DLD1 (cell line): ENCODE measurements around the gene FKBP9.
"Not testable (repeated sequence)": the region's sequence is repeated elsewhere in the genome, so short reads cannot be mapped to it uniquely, and the experiment has no call there.

Source experiments
- in situ Hi-C: cut with HindIII; loops from 2 replicates; pipeline ENCODE4 v1.10.0; 2017; ENCODE audit warnings: low sequenced_read_pairs

FKBP9 gene

GRCh38 chr7:33004104-33004616 is 46.9 kb downstream of the FKBP9 start:
- in situ Hi-C loops, result not testable (repeated sequence)

GRCh38 chr7:33005193-33005592 is 48.0 kb downstream of the FKBP9 start:
- in situ Hi-C loops, result not testable (repeated sequence)

- in situ Hi-C loops, result not testable (repeated sequence)
Measured at GRCh38 chr7:33005690-33006089, 48.5 kb downstream of the FKBP9 start.

- in situ Hi-C loops, result no loop called here
Measured at GRCh38 chr7:33009734-33010133, 52.5 kb downstream of the FKBP9 start.

- in situ Hi-C loops, result no loop called here
Measured at GRCh38 chr7:33012364-33012763, 55.1 kb downstream of the FKBP9 start.

- in situ Hi-C loops, result no loop called here
Measured at GRCh38 chr7:33024189-33024757, 67.0 kb downstream of the FKBP9 start.

GRCh38 chr7:33035776-33036175 is 78.5 kb downstream of the FKBP9 start:
- in situ Hi-C loops, result loop anchor here (25.0 kb wide), 1 partner anchor 148 kb away; the partner anchor contains the start of gene KBTBD2

GRCh38 chr7:33038639-33039038 is 81.4 kb downstream of the FKBP9 start:
- in situ Hi-C loops, result loop anchor here (25.0 kb wide), 1 partner anchor 151 kb away; the partner anchor contains the start of gene KBTBD2

GRCh38 chr7:33039257-33039902 is 82.1 kb downstream of the FKBP9 start:
- in situ Hi-C loops, result loop anchor here (25.0 kb wide), 1 partner anchor 152 kb away; the partner anchor contains the start of gene KBTBD2

- in situ Hi-C loops, result loop anchor here (10.0 to 25.0 kb wide), 2 partner anchors 95 to 153 kb away; partner anchors contain the start of gene KBTBD2
Measured at GRCh38 chr7:33039903-33040292, 82.7 kb downstream of the FKBP9 start.

- in situ Hi-C loops, result loop anchor here (10.0 to 25.0 kb wide), 2 partner anchors 96 to 154 kb away; partner anchors contain the start of gene KBTBD2
Measured at GRCh38 chr7:33040803-33041516, 83.7 kb downstream of the FKBP9 start.

- in situ Hi-C loops, result loop anchor here (10.0 to 25.0 kb wide), 2 partner anchors 97 to 155 kb away; partner anchors contain the start of gene KBTBD2
Measured at GRCh38 chr7:33041631-33042428, 84.6 kb downstream of the FKBP9 start.

- in situ Hi-C loops, result loop anchor here (10.0 to 25.0 kb wide), 2 partner anchors 99 to 156 kb away; partner anchors contain the start of gene KBTBD2
Measured at GRCh38 chr7:33043501-33044400, 86.5 kb downstream of the FKBP9 start.

- in situ Hi-C loops, result loop anchor here (10.0 to 25.0 kb wide), 2 partner anchors 100 to 157 kb away; partner anchors contain the start of gene KBTBD2
Measured at GRCh38 chr7:33044401-33044718, 87.1 kb downstream of the FKBP9 start.

GRCh38 chr7:33044986-33045385 is 87.7 kb downstream of the FKBP9 start:
- in situ Hi-C loops, result loop anchor here (10.0 to 25.0 kb wide), 2 partner anchors 100 to 158 kb away; partner anchors contain the start of gene KBTBD2

GRCh38 chr7:33048257-33048656 is 91.0 kb downstream of the FKBP9 start:
- in situ Hi-C loops, result loop anchor here (10.0 to 25.0 kb wide), 2 partner anchors 103 to 161 kb away; partner anchors contain the start of gene KBTBD2

- in situ Hi-C loops, result loop anchor here (10.0 to 25.0 kb wide), 2 partner anchors 104 to 161 kb away; partner anchors contain the start of gene KBTBD2
Measured at GRCh38 chr7:33048704-33049103, 91.5 kb downstream of the FKBP9 start.

- in situ Hi-C loops, result no loop called here
Measured at GRCh38 chr7:33050535-33051318, 93.5 kb downstream of the FKBP9 start.
